Measurements from ENCODE around the gene ABLIM3. TPM values are rescaled to one million over a fixed set of nuclear protein-coding genes. Genes with fewer than 3 reads are reported as not detected.
A peak's percentile ranks its signal among the peaks of the same experiment; 100 is the strongest.

The ABLIM3 gene
- total RNA-seq, 3 donors from 2014 or later, result 26.3 to 61.9 (median 57.4) TPM

DNA sequence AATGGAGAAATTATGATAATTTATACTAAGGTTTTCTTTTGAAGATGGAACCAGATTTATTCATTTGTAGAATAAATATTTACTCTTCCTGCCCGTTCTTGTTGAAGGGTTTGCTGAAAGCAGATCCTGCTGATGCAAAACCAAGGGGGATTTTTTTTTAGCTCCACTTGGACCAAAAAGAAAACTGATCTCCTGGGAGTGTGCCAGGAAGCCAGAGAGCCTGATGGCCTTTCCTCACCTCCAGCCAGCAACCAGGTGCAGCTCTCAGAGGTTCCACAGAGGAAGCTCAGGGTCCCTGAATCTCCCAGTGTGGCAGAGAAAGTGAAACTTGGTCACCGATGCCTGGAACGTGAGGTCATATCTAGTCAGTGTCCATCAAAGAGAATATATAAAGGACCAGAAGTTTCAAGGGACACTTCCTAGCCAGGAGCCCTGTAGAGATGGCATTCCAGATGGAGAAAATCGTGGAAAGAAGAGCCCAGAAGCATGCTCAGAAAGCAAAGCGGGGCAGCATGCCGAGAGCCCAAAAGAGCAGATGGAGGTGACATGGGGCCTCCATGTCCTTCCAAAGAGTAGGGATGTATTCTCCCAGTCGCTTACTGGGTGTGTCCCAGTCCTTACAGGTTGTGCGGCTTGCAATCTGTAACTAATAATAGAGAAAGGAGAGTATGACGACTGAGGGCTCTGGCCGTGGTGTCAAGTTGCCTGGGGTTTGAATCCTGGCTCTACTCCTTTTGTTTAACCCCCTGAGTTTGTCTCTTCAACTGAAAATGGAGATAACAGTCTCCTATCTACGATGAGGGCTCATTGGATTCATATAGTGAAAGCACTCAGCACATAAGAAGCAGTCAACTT lies 142.6 kb downstream of the ABLIM3 start:
- Histone ChIP-seq H3K27ac (peak overlapping the region; percentile 50 to 68), H3K9me3 (no peaks in the 10 kb centered on the region), H3K36me3 (no peaks in the 10 kb centered on the region)

GRCh38 chr5:149284501-149284900 lies 143.2 kb downstream of the ABLIM3 start:
- DNase-seq (ENCODE audit: low spot score in 2 of 2), result no peak

More for the DNA sequence above, 142.6 kb downstream of the ABLIM3 start:
- no peaks in the 10 kb centered on the region for H3K4me1 ChIP-seq
- intact Hi-C loops (cut with DNase I; ENCODE audit: low total_unique reads), result no loop called here
- H3K4me3 ChIP-seq, result no peak overlapping the region
- H3K27me3 ChIP-seq, result no peaks in the 10 kb centered on the region
- TF ChIP-seq POLR2AphosphoS5 (IDR thresholded peaks at IDR 0.05) (no peak), POLR2A (IDR thresholded peaks at IDR 0.05) (no peak)
- TF ChIP-seq, protein P1, sequence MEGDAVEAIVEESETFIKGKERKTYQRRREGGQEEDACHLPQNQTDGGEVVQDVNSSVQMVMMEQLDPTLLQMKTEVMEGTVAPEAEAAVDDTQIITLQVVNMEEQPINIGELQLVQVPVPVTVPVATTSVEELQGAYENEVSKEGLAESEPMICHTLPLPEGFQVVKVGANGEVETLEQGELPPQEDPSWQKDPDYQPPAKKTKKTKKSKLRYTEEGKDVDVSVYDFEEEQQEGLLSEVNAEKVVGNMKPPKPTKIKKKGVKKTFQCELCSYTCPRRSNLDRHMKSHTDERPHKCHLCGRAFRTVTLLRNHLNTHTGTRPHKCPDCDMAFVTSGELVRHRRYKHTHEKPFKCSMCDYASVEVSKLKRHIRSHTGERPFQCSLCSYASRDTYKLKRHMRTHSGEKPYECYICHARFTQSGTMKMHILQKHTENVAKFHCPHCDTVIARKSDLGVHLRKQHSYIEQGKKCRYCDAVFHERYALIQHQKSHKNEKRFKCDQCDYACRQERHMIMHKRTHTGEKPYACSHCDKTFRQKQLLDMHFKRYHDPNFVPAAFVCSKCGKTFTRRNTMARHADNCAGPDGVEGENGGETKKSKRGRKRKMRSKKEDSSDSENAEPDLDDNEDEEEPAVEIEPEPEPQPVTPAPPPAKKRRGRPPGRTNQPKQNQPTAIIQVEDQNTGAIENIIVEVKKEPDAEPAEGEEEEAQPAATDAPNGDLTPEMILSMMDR (IDR thresholded peaks at IDR 0.05), result no peak
- DNase-seq (ENCODE audit: low spot score in 2 of 2), result no peak

GRCh38 chr5:149285153-149285552 lies 143.9 kb downstream of the ABLIM3 start:
- Histone ChIP-seq H3K4me3 (no peak overlapping the region), H3K27me3 (no peaks in the 10 kb centered on the region), H3K36me3 (no peaks in the 10 kb centered on the region), H3K9me3 (no peaks in the 10 kb centered on the region), H3K27ac (peak overlapping the region in 1 of 2 donors; percentile 68), H3K4me1 (no peaks in the 10 kb centered on the region)
- TF ChIP-seq, protein P1 (IDR thresholded peaks at IDR 0.05), result no peak
- TF ChIP-seq POLR2A (IDR thresholded peaks at IDR 0.05) (no peak), POLR2AphosphoS5 (IDR thresholded peaks at IDR 0.05) (no peak)
- DNase-seq (ENCODE audit: low spot score in 2 of 2), result no peak
- intact Hi-C loops (cut with DNase I; ENCODE audit: low total_unique reads), result no loop called here

More at GRCh38 chr5:149284501-149284900, 143.2 kb downstream of the ABLIM3 start:
- Histone ChIP-seq H3K27ac (peak overlapping the region; percentile 50 to 68), H3K36me3 (no peaks in the 10 kb centered on the region), H3K4me3 (no peak overlapping the region), H3K27me3 (no peaks in the 10 kb centered on the region), H3K4me1 (no peaks in the 10 kb centered on the region), H3K9me3 (no peaks in the 10 kb centered on the region)
- TF ChIP-seq, protein P1 (IDR thresholded peaks at IDR 0.05), result no peak
- TF ChIP-seq POLR2AphosphoS5 (IDR thresholded peaks at IDR 0.05), result peak in 1 of 3 donors; percentile 77
- intact Hi-C loops (cut with DNase I; ENCODE audit: low total_unique reads), result no loop called here

DNA sequence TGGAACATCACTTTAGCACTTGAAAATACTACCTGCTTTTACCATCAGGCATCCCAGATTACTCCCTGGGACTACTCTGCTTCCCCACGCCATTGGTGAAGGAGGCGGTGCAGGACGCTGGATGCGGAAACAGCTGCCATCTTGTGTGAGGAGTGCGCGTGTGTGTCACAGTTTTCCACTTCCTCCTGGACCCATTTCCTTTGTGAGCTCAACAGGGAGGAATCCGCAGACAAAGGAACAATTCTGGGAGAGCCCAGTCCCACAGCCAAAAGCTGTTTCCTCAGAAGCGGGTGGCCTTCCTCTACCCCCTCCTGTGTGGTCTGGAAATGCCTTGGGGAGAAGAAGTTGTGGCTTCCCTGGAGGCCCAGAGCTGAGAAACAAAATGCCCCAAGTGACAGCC lies 147.1 kb downstream of the ABLIM3 start:
- peak in 1 of 3 donors; percentile 46 for TF ChIP-seq POLR2AphosphoS5 (IDR thresholded peaks at IDR 0.05)
- TF ChIP-seq, protein P1 (IDR thresholded peaks at IDR 0.05), result no peak
- intact Hi-C loops (cut with DNase I; ENCODE audit: low total_unique reads), result no loop called here
- no peaks in the 10 kb centered on the region for H3K4me1 ChIP-seq
- H3K27ac ChIP-seq, result peak overlapping the region in 1 of 2 donors; percentile 77
- H3K36me3 ChIP-seq, result no peaks in the 10 kb centered on the region
- H3K9me3 ChIP-seq, result no peaks in the 10 kb centered on the region
- no peaks in the 10 kb centered on the region for H3K27me3 ChIP-seq
- H3K4me3 ChIP-seq, result no peak overlapping the region
- no peak for DNase-seq (ENCODE audit: low spot score in 2 of 2)

GRCh38 chr5:149289301-149289700 lies 148.0 kb downstream of the ABLIM3 start:
- Histone ChIP-seq H3K4me3 (no peak overlapping the region), H3K27me3 (no peaks in the 10 kb centered on the region), H3K27ac (peak overlapping the region in 1 of 2 donors; percentile 20), H3K36me3 (no peaks in the 10 kb centered on the region), H3K9me3 (no peaks in the 10 kb centered on the region), H3K4me1 (no peaks in the 10 kb centered on the region)
- DNase-seq (ENCODE audit: low spot score in 2 of 2), result no peak
- TF ChIP-seq POLR2AphosphoS5 (IDR thresholded peaks at IDR 0.05) (no peak), POLR2A (IDR thresholded peaks at IDR 0.05) (no peak)
- TF ChIP-seq, protein P1 (IDR thresholded peaks at IDR 0.05), result no peak
- intact Hi-C loops (cut with DNase I; ENCODE audit: low total_unique reads), result no loop called here

Data from breast epithelium (tissue), 4 donors.